ENCODE results near the gene CCNF.

CCNF gene

DNA sequence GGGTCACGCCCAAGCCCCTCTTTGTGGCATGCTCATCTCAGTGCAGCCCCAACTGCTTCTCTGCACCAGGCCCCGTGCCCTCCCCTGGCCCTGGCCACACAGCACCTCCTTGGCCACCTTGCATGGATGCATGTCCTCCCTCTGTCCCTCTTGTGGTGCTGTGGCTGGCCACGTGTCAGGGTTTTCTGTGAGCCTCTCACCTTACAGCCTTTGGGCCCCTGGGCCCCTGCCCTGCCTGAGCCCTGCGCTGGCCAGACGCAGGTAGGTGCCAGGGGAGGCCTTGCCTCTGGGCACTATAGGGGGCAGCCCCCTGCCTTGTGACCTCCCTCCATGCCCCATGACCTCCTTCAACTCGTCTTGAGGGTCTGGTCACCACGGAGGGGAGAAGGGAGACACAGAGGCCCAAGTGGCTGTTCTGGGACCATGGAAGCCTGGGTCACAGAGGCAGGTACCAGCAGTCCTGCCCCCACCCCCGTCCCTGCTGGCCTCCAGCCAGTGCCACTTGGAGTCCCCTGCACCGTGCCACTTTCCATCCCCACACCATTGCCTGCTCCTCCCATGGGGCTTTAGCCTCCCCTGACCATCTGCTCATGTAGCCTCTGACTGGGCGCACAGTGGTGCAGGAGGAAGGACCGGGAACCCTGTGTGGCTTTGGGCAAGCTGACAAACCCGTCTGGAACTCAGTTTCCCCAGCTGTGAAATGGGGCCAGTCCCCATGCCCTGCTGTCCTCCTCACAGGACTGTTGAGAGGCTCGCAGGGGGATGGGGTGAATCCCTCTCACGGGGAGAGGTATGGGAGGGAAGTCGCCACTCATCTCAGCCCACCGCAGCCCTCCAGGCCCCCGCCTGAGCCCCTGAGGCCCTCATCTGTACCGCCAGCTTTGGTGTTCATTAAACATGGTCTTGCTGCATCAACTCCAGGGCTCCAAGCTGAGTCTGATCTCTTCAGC is 73.0 kb downstream of the CCNF start:
- Mint-ChIP-seq H3K36me3 (no peaks in the 10 kb centered on the region), H3K9me3 (ENCODE audit: low read depth) (no peaks in the 10 kb centered on the region), H3K27me3 (no peaks in the 10 kb centered on the region), H3K27ac (no peak overlapping the region), H3K4me3 (no peak overlapping the region), H3K4me1 (ENCODE audit: low read depth) (no peaks in the 10 kb centered on the region)

DNA sequence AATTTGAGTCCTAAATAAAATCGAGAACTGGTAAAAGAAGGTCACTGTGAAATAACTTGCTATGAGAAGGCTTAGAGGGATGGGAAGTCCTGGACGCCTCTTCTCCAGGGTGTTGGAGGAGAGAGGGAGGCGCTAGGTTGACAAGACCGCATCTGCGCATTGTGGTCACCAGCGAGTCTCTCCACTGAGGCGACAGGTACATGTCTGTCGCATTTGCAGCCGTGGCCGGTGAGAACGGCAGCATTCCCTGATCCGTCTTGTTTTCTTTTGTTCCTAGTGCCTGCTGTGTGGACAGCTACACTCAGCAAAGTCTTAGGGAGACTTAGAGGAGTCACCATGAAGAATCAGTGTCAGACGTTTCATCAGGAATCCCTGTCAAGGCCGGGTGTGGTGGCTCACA is 76.4 kb downstream of the CCNF start:
- H3K36me3 Mint-ChIP-seq = no peaks in the 10 kb centered on the region
- no peak overlapping the region for H3K27ac Mint-ChIP-seq
- no peaks in the 10 kb centered on the region for H3K27me3 Mint-ChIP-seq
- no peaks in the 10 kb centered on the region for H3K9me3 Mint-ChIP-seq (ENCODE audit: low read depth)
- no peak overlapping the region for H3K4me3 Mint-ChIP-seq
- no peaks in the 10 kb centered on the region for H3K4me1 Mint-ChIP-seq (ENCODE audit: low read depth)

DNA sequence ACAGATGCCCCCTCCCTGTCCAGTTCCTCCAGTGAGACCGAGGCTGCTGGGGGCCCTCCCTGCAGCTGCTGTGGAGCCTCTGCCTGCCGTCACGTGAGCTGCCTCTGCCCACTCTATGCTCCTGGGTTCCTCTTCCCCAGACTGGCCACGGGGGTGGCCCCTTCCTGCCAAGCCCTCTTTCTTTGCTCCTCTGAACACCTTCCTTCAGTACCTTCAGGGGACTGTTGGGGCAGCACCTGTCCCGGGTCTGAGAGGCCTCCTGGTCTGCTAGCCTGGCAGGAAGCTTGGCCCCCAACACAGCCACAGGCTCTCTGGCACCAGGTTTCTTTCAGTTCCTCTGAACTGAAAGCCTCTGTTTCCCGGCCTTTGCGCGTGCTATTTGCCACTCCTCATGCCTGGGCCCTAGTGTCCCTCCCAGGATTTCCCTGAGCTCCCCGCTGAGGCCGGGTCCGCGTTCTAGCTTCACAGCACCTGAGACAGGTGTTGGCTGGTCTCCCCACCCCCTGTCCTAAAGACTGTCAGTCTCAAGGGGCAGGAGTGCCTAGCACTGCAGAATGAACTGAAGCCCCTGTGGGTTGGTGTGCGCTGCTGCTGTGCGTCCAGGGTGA is 77.9 kb downstream of the CCNF start:
- Mint-ChIP-seq H3K9me3 (ENCODE audit: low read depth) (no peaks in the 10 kb centered on the region), H3K27ac (no peak overlapping the region), H3K4me1 (ENCODE audit: low read depth) (no peaks in the 10 kb centered on the region), H3K27me3 (no peaks in the 10 kb centered on the region), H3K36me3 (no peaks in the 10 kb centered on the region), H3K4me3 (no peak overlapping the region)

DNA sequence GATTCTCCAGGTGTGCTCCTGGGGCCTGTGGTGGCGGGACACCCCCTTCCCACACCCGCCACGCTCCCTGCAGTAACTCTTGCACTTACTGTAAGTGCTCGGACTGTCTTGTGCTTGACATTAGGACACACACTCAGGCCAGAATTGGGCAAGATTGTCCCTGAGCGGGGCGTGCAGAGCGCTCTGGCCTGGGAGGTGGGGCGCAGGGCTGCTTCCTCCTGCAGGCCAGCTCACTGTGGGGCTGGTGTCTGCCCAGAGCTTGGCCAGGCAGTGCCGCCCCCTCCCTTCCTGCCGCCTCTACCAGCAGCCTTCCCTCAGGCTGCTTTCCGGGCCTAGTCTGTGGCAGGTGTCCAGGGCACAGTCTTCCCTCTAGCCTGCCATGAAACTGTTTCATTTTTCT is 78.4 kb downstream of the CCNF start:
- H3K4me3 Mint-ChIP-seq = no peak overlapping the region
- no peaks in the 10 kb centered on the region for H3K27me3 Mint-ChIP-seq
- no peaks in the 10 kb centered on the region for H3K36me3 Mint-ChIP-seq
- H3K9me3 Mint-ChIP-seq (ENCODE audit: low read depth) = no peaks in the 10 kb centered on the region
- peaks cover 4% of the 10 kb centered on the region for H3K4me1 Mint-ChIP-seq (ENCODE audit: low read depth)
- no peak overlapping the region for H3K27ac Mint-ChIP-seq
